ENCODE measurements around the gene IREB2. TPM values are rescaled to one million over a fixed set of nuclear protein-coding genes. Genes with fewer than 3 reads are reported as not detected.

IREB2 gene
- total RNA-seq, 4 donors from 2014 or later, result 18.9 to 37.4 (median 22.0) TPM

DNA sequence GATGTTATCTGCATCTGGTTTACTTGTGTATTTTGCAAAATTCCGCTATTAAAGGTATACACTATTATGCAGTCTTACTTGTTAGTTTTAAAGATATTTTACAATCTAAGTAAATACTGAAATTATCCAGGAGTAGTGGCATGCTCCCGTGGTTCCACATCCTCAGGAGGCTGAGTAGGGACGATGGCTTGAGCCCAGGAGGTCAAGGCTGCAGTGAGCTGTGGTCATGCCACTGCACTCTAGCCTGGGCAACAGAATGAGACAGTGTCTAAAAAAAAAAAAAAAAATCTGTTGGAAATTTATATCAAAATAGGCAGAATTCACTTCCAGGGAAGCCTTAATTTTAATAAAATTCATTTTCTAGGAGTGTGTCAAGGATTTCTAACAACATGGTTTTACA is 41.6 kb downstream of the IREB2 start:
- H3K27me3 ChIP-seq, result no peaks in the 10 kb centered on the region
- TF ChIP-seq, protein P1, sequence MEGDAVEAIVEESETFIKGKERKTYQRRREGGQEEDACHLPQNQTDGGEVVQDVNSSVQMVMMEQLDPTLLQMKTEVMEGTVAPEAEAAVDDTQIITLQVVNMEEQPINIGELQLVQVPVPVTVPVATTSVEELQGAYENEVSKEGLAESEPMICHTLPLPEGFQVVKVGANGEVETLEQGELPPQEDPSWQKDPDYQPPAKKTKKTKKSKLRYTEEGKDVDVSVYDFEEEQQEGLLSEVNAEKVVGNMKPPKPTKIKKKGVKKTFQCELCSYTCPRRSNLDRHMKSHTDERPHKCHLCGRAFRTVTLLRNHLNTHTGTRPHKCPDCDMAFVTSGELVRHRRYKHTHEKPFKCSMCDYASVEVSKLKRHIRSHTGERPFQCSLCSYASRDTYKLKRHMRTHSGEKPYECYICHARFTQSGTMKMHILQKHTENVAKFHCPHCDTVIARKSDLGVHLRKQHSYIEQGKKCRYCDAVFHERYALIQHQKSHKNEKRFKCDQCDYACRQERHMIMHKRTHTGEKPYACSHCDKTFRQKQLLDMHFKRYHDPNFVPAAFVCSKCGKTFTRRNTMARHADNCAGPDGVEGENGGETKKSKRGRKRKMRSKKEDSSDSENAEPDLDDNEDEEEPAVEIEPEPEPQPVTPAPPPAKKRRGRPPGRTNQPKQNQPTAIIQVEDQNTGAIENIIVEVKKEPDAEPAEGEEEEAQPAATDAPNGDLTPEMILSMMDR (IDR thresholded peaks at IDR 0.05 in 4 of 5, conservative IDR thresholded peaks at IDR 0.05 in 1 of 5), result no peak
- no peak for TF ChIP-seq POLR2A (IDR thresholded peaks at IDR 0.05)
- H3K9me3 ChIP-seq, result no peaks in the 10 kb centered on the region
- H3K4me3 ChIP-seq, result no peak overlapping the region
- no peak for ATAC-seq
- no peaks in the 10 kb centered on the region for H3K4me1 ChIP-seq
- intact Hi-C loops (cut with DNase I; ENCODE audit: low total_unique reads) (loop anchor here (5.0 kb wide), 1 partner anchor 172 kb away; no protein-coding TSS in a partner anchor), in situ Hi-C loops (cut with MboI; ENCODE audit: low sequenced_read_pairs in 4 of 4) (no loop called here)
- H3K36me3 ChIP-seq, result peaks cover 0 to 85% of the 10 kb centered on the region in 2 donors
- no peak overlapping the region for H3K27ac ChIP-seq
- no peak for DNase-seq

DNA sequence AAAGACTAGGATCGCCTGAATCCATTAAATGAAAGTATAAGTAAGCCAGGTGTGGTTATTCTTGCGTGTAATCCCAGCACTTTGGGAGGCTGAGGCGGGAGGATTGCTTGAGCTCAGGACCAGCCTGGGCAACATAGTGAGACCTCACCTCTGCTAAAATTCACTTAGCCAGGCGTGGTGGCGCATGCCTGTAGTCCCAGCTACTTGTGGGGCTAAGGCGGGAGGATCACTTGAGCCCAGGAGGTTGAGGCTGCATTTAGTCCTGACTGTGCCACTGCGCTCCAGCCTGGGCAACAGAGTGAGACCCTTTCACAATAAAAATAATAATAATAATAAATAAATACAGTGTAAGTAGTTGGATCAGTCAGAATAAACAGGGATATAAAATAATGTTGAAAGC is 43.9 kb downstream of the IREB2 start:
- Histone ChIP-seq H3K27me3 (no peaks in the 10 kb centered on the region), H3K9me3 (no peaks in the 10 kb centered on the region), H3K36me3 (peaks cover 0 to 88% of the 10 kb centered on the region in 2 donors), H3K4me3 (no peak overlapping the region), H3K27ac (no peak overlapping the region), H3K4me1 (no peaks in the 10 kb centered on the region)
- intact Hi-C loops (cut with DNase I; ENCODE audit: low total_unique reads) (loop anchor here (5.0 kb wide), 1 partner anchor 175 kb away; no protein-coding TSS in a partner anchor), in situ Hi-C loops (cut with MboI; ENCODE audit: low sequenced_read_pairs in 4 of 4) (no loop called here)
- DNase-seq (no peak), ATAC-seq (no peak)
- TF ChIP-seq POLR2A (IDR thresholded peaks at IDR 0.05), result no peak
- TF ChIP-seq, protein P1 (IDR thresholded peaks at IDR 0.05 in 4 of 5, conservative IDR thresholded peaks at IDR 0.05 in 1 of 5), result no peak

DNA sequence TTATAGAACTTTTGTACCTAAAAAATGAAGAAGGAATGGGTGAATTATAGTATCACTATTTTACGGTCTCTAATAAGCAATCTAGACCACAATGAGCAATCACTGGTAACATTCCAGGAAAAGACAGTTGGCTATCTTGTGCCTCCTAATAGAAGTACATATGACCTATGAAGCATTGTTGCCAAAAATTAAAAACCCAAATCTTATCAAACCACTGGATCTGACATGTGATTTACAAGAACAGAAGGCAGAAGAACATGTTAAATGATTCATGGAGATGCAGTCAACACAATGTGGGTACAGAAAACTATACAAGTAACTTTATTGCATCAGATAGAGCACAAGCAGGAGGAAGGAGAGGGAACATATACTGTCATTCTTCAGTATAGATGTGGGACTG is 54.9 kb downstream of the IREB2 start:
- Histone ChIP-seq H3K36me3 (peaks cover 0 to 97% of the 10 kb centered on the region in 2 donors), H3K27ac (no peak overlapping the region), H3K9me3 (no peaks in the 10 kb centered on the region), H3K27me3 (no peaks in the 10 kb centered on the region), H3K4me3 (no peak overlapping the region), H3K4me1 (no peaks in the 10 kb centered on the region)
- in situ Hi-C loops (cut with MboI; ENCODE audit: low sequenced_read_pairs in 4 of 4), result no loop called here
- intact Hi-C loops (cut with DNase I; ENCODE audit: low total_unique reads), result no loop called here
- DNase-seq, result no peak
- ATAC-seq, result no peak
- no peak for TF ChIP-seq POLR2A (IDR thresholded peaks at IDR 0.05)

DNA sequence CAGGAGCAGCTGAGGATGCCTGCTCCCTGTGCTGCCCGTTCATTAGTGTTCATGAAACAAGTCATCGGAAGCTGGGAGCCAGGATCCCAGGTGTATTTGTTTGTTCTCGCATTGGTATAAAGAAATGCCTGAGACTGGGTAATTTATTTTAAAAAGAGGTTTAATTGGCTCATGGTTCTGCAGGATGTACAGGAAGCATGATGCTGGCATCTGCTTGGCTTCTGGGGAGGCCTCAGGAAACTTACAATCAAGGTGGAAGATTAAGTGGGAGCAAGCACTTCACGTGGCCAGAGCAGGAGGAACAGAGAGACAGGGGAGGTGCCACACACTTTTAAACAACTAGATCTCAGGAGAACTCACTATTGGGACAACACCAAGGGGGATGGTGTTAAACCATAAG is 63.8 kb downstream of the IREB2 start:
- DNase-seq (no peak), ATAC-seq (no peak)
- no peaks in the 10 kb centered on the region for H3K4me1 ChIP-seq
- H3K4me3 ChIP-seq, result no peak overlapping the region
- in situ Hi-C loops (cut with MboI; ENCODE audit: low sequenced_read_pairs in 4 of 4), result no loop called here
- no peak for TF ChIP-seq POLR2A (IDR thresholded peaks at IDR 0.05)
- TF ChIP-seq, protein P1 (IDR thresholded peaks at IDR 0.05 in 4 of 5, conservative IDR thresholded peaks at IDR 0.05 in 1 of 5), result no peak
- no peaks in the 10 kb centered on the region for H3K9me3 ChIP-seq
- no peak overlapping the region for H3K27ac ChIP-seq
- no peaks in the 10 kb centered on the region for H3K27me3 ChIP-seq
- intact Hi-C loops (cut with DNase I; ENCODE audit: low total_unique reads), result no loop called here
- H3K36me3 ChIP-seq, result peaks cover 0 to 40% of the 10 kb centered on the region in 2 donors

DNA sequence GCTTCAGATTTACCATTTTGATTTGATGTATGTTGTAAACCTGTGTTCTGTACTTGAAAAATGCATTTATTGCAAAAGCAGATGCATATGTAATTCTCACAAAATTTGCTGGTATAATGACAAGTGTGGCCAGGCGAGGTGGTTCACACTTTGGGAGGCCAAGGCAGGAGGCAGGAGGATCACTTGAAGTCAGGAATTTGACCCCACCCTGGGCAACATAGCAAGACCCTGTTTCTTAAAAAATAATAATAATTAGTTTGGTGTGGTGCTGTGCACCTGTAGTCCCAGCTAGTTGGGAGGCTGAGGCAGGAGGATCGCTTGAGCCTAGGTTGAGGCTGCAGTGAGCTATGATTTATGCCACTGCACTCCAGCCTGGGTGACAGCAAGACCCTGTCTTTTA is 64.6 kb downstream of the IREB2 start:
- no peaks in the 10 kb centered on the region for H3K27me3 ChIP-seq
- in situ Hi-C loops (cut with MboI; ENCODE audit: low sequenced_read_pairs in 4 of 4), result no loop called here

More for the DNA sequence above, 64.6 kb downstream of the IREB2 start:
- H3K36me3 ChIP-seq, result peaks cover 0 to 34% of the 10 kb centered on the region in 2 donors
- no peaks in the 10 kb centered on the region for H3K4me1 ChIP-seq
- no peak for ATAC-seq
- no peaks in the 10 kb centered on the region for H3K9me3 ChIP-seq
- DNase-seq, result no peak
- H3K4me3 ChIP-seq, result no peak overlapping the region
- no peak overlapping the region for H3K27ac ChIP-seq
- no peak for TF ChIP-seq POLR2A (IDR thresholded peaks at IDR 0.05)
- TF ChIP-seq, protein P1 (IDR thresholded peaks at IDR 0.05 in 4 of 5, conservative IDR thresholded peaks at IDR 0.05 in 1 of 5), result no peak
- intact Hi-C loops (cut with DNase I; ENCODE audit: low total_unique reads), result no loop called here

Measured in gastrocnemius medialis (tissue), 4 donors.